OCI-LY3 (cell line): Measurements from ENCODE around the gene PRMT2.

Experiments
- H2AFZ ChIP-seq: fragments of 200-600, 300-600 bp; shearing (Covaris generic); 2 replicates; pipeline ENCODE4 v1.6.0; 2014; ENCODE audit warnings: antibody characterized with exemption, low read depth, low read length
- H3K27ac ChIP-seq: fragments of 200-600, 300-600 bp; sonication (generic); 2 replicates; pipeline ENCODE4 v1.5.1; 2014; ENCODE audit warnings: mild to moderate bottlenecking, low read length, moderate library complexity, mixed read lengths
- H3K27me3 ChIP-seq: fragments of 200-600, 300-600 bp; sonication (generic); 2 replicates; pipeline ENCODE4 v1.6.1; 2014; ENCODE audit warnings: low read depth, low read length, mixed read lengths
- H3K36me3 ChIP-seq: fragments of 200-600, 300-600 bp; sonication (generic); replicated peaks from 2 replicates; pipeline ENCODE3; 2014; ENCODE audit warnings: low read depth, low read length, mixed read lengths
- H3K4me1 ChIP-seq: fragments of 300-600, 200-600 bp; sonication (generic); 2 replicates; pipeline ENCODE4 v1.6.1; 2014; ENCODE audit warnings: low read length, mixed read lengths
- H3K4me2 ChIP-seq: fragments of 200-600, 300-600 bp; sonication (generic); 2 replicates; pipeline ENCODE4 v1.6.1; 2014; ENCODE audit warnings: low read length, mixed read lengths
- H3K4me3 ChIP-seq: fragments of 300-600, 200-600 bp; sonication (generic); 2 replicates; pipeline ENCODE4 v1.5.1; 2014; ENCODE audit warnings: antibody characterized with exemption, mild to moderate bottlenecking, low read length, moderate library complexity
- H3K79me2 ChIP-seq: fragments of 300-600, 200-600 bp; shearing (Covaris generic); 2 replicates; pipeline ENCODE4 v1.6.1; 2014; ENCODE audit warnings: mild to moderate bottlenecking, low read length, mixed read lengths
- H3K9ac ChIP-seq: fragments of 300-600, 200-600 bp; shearing (Covaris generic); 2 replicates; pipeline ENCODE4 v1.6.0; 2014; ENCODE audit warnings: mild to moderate bottlenecking, low read length, moderate library complexity
- H3K9me3 ChIP-seq: fragments of 200-600, 300-600 bp; shearing (Covaris generic); 2 replicates; pipeline ENCODE4 v1.6.1; 2014; ENCODE audit warnings: low read length, mixed read lengths; ENCODE audit not compliant: insufficient read depth
- H4K20me1 ChIP-seq: fragments of 200-600, 300-600 bp; sonication (generic); 2 replicates; pipeline ENCODE4 v1.6.1; 2016; ENCODE audit warnings: low read length, mixed read lengths; ENCODE audit not compliant: insufficient read depth
- EZH2phosphoT487 ChIP-seq: fragments of 200-600 bp; shearing (Covaris generic); IDR thresholded peaks from 2 replicates; pipeline ENCODE4 v1.6.1; 2018; ENCODE audit warnings: antibody characterized with exemption, mixed run types, low read depth
- TF ChIP-seq, protein P1 (sequence below): fragments of 200-600, 300-600 bp; sonication (generic); IDR thresholded peaks from 2 replicates; pipeline ENCODE4 v1.5.1; 2014; ENCODE audit warnings: antibody characterized with exemption, low read length, low read depth

The PRMT2 gene

DNA sequence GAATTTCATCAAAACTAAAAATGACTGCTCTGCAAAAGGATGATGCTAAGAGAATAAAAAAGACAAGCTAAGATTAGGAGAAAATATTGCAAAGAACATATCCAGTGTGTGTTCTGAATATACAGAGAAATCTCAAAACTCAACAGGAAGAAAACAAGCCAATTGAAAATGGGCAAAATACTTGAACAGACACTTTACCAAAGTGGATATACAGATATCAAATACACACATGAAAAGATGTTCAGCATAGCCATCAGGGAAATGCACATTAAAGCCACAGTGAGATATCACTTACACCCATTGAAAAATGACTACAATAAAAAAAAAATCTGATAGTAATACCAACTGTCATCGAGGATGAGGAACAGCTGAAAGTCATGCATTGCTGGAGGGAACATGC, 21.3 kb downstream of the PRMT2 start:
- Histone ChIP-seq H3K27me3 (no peaks in the 10 kb centered on the region), H2AFZ (no peak overlapping the region), H3K4me3 (no peak overlapping the region), H3K4me2 (no peak overlapping the region), H3K9ac (no peak overlapping the region), H4K20me1 (no peaks in the 10 kb centered on the region), H3K4me1 (no peaks in the 10 kb centered on the region), H3K36me3 (peaks cover 34% of the 10 kb centered on the region), H3K27ac (no peak overlapping the region), H3K79me2 (no peaks in the 10 kb centered on the region), H3K9me3 (peaks cover 8% of the 10 kb centered on the region)
- TF ChIP-seq EZH2phosphoT487, result no peak
- TF ChIP-seq, protein P1, sequence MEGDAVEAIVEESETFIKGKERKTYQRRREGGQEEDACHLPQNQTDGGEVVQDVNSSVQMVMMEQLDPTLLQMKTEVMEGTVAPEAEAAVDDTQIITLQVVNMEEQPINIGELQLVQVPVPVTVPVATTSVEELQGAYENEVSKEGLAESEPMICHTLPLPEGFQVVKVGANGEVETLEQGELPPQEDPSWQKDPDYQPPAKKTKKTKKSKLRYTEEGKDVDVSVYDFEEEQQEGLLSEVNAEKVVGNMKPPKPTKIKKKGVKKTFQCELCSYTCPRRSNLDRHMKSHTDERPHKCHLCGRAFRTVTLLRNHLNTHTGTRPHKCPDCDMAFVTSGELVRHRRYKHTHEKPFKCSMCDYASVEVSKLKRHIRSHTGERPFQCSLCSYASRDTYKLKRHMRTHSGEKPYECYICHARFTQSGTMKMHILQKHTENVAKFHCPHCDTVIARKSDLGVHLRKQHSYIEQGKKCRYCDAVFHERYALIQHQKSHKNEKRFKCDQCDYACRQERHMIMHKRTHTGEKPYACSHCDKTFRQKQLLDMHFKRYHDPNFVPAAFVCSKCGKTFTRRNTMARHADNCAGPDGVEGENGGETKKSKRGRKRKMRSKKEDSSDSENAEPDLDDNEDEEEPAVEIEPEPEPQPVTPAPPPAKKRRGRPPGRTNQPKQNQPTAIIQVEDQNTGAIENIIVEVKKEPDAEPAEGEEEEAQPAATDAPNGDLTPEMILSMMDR, result no peak

DNA sequence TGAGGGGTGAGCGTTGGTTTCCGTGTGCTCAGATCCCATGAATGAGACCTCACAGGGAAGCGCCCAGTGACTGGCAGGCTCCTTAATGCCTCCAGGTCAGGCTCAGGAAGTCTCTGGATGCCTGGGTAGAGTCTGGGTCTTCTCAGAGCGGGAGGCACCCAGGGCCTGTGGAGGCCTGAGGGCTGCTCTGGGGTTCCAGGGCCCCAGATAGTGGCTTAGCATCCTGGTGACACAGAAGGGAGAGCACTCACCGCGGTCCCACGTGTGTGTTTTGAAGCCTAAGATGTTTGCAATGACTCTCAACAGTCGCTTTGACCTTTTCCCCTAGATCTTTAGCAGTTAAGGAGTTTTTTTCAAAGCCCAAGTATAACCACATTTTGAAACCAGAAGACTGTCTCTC, 25.0 kb downstream of the PRMT2 start:
- Histone ChIP-seq H3K27me3 (no peaks in the 10 kb centered on the region), H3K9me3 (peaks cover under 1% of the 10 kb centered on the region; the same call in 1 of the 2 replicates), H3K9ac (no peak overlapping the region), H3K27ac (no peak overlapping the region), H2AFZ (no peak overlapping the region), H4K20me1 (no peaks in the 10 kb centered on the region), H3K79me2 (no peaks in the 10 kb centered on the region), H3K36me3 (peaks cover 5% of the 10 kb centered on the region), H3K4me1 (no peaks in the 10 kb centered on the region), H3K4me2 (no peak overlapping the region), H3K4me3 (no peak overlapping the region)
- TF ChIP-seq EZH2phosphoT487, result no peak
- TF ChIP-seq, protein P1, result no peak

DNA sequence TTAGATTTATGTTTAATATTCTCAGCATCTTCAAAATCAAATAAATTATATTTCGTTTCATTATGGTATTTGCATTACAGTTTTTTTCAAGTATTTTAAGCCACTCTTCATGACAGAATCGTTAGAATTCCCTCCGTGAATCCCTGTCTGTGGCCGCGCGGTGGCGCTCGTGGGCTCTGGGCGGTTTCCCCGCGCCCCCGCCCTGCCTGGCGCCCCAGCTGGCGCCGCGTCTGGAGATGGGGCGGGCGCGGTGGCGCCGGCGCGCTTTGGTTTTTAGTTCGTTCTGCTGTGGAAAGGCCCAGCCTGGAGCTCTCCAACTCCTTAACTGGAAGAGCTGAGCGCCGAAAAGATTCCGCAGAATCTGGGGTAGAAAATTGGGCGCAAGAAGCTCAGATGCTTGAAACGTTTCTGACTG, 25.7 kb downstream of the PRMT2 start:
- Histone ChIP-seq H3K36me3 (peaks cover 2% of the 10 kb centered on the region), H4K20me1 (no peaks in the 10 kb centered on the region), H3K4me1 (no peaks in the 10 kb centered on the region), H2AFZ (no peak overlapping the region), H3K4me3 (no peak overlapping the region), H3K9ac (no peak overlapping the region), H3K27ac (no peak overlapping the region), H3K79me2 (no peaks in the 10 kb centered on the region), H3K9me3 (no peaks in the 10 kb centered on the region), H3K27me3 (no peaks in the 10 kb centered on the region), H3K4me2 (no peak overlapping the region)
- TF ChIP-seq, protein P1, result no peak
- TF ChIP-seq EZH2phosphoT487, result no peak

DNA sequence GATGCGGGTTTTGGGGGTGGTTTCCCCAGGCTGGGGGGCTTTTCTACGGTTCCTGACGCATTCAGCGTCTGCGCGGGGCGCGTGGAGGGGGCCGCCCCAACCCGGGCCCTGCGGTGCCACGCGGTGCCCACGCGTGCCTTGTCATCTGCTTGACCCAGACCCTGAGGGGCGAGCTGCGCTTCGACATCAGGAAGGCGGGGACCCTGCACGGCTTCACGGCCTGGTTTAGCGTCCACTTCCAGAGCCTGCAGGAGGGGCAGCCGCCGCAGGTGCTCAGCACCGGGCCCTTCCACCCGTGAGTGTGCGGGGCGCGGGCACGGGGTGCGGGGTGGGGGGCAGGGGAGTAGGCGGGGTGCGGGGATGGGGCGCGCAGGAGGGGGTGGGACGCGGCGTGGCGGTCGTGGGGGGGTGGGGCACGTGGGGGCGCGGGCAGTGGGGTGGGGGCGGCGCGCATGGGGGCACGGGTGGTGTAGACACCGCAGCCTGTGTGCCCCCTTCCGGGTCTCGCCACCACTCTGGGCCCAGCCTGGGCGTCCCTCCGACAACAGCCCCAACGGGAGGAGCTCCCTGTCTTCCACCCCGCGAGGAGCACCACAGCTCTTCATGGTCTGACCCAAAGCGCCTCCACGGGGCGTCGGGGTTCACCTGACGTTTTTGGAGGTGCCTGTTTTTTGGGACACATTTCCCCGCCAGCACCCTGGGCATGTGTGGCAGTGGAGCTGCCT, 26.3 kb downstream of the PRMT2 start:
- H3K9ac ChIP-seq, result no peak overlapping the region
- H3K4me1 ChIP-seq, result no peaks in the 10 kb centered on the region
- no peaks in the 10 kb centered on the region for H3K79me2 ChIP-seq
- no peaks in the 10 kb centered on the region for H3K36me3 ChIP-seq
- H3K27ac ChIP-seq, result no peak overlapping the region
- H2AFZ ChIP-seq, result no peak overlapping the region
- H4K20me1 ChIP-seq, result no peaks in the 10 kb centered on the region
- no peak overlapping the region for H3K4me3 ChIP-seq
- no peaks in the 10 kb centered on the region for H3K27me3 ChIP-seq
- no peaks in the 10 kb centered on the region for H3K9me3 ChIP-seq
- H3K4me2 ChIP-seq, result no peak overlapping the region
- TF ChIP-seq, protein P1, result no peak
- TF ChIP-seq EZH2phosphoT487, result no peak
